SH-SY5Y (cell line): ENCODE data around the gene SBNO2.

Source experiments
- GATA2 ChIP-seq: IDR thresholded peaks from 2 replicates; pipeline ENCODE4 v1.6.1; 2011; ENCODE audit warnings: mild to moderate bottlenecking, low read depth, low read length
- GATA3 ChIP-seq: IDR thresholded peaks from 2 replicates; pipeline ENCODE4 v1.6.1; 2011; ENCODE audit warnings: low read depth, mild to moderate bottlenecking, low read length, moderate library complexity

DNA sequence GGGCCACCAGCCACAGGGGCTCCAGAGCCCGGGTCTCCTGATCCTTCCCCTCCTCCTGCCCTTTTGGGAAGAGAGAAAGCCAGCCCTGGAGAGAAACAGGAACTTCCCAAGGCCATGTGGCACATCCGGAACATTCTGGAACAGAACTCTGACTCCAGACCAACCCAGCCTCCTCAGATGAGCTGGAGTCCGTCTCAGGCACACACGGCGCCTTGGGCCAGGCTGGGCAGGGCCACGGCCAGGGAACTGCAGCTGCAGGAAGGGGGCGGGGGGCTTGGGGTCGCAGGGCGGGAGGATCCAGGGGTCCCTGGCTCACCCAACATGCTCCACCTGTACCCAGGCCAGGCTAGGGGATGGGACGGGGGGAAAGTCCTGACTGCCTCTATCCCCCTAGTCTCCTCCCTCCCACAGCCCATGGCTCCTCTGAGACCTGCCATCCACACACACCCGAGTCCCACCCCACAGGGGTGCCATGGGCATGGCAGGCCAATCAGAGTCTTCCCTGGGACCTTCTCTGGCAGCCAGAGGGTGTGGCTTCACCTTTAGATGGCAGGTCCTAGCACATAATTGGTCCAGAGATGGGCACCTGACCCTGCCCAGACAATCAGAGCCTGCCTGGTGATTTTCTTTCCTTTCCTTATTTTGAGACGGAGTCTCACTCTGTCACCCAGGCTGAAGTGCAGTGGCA, 22.9 kb downstream of the SBNO2 start:
- no peak for TF ChIP-seq GATA2
- no peak for TF ChIP-seq GATA3
